ENCODE results near the gene RTN4IP1.

DNA sequence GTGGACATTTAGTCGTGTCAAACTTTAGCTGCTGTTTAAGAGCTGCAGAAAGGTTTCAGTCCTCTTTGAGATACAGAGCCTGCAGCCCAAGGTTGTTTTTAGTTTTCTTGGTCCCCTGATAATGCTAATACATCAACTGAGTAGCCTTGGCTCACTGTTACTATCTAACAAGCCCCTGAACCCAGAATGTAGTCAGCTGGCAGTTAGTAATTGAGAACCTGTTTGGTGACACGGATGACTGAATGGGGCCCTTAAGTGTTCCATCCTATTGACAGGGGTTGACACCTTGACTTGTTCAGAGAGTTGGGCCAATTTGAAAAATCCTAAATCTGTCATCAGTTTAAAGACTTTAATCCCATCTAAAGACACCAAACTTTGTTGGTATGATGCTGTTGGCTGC is 2.8 kb downstream of the RTN4IP1 start:
- TF ChIP-seq SPI1 (IDR thresholded peaks at IDR 0.05; ENCODE audit: low read depth, low read length) (no peak), POLR2AphosphoS5 (IDR thresholded peaks at IDR 0.05; ENCODE audit: low read depth, low read length) (no peak), POLR2A (IDR thresholded peaks at IDR 0.05; ENCODE audit: low read depth, low read length) (no peak), PAX5 (IDR thresholded peaks at IDR 0.05; ENCODE audit: insufficient read depth, low read length, severe bottlenecking) (peak; percentile 26), TAF1 (IDR thresholded peaks at IDR 0.05; ENCODE audit: low read depth, low read length) (no peak)

All from GM12891 (cell line).